C4-2B (cell line): ENCODE measurements around the gene CAMTA1.

Source experiments
- CTCF ChIP-seq: fragments of 450-650 bp; conservative IDR thresholded peaks from 2 replicates; pipeline ENCODE4 v1.5.1; 2017; ENCODE audit warnings: mild to moderate bottlenecking
- ZFX ChIP-seq: fragments of 450-650 bp; IDR thresholded peaks from 2 replicates; pipeline ENCODE4 v1.6.1; 2017

- no peak for TF ChIP-seq CTCF
- TF ChIP-seq ZFX = no peak
These were observed 559.0 kb downstream of the CAMTA1 start for GRCh38 chr1:7344299-7344698.
